ENCODE results near the gene EVC2. TPM values are rescaled to one million over a fixed set of nuclear protein-coding genes. Genes with fewer than 3 reads are reported as not detected.

Gene EVC2
- total RNA-seq, 1 donor from 2014 or later = 7.4 TPM

- no peaks in the 10 kb centered on the region for H3K9me3 Mint-ChIP-seq (ENCODE audit: unreplicated experiment)
- TF ChIP-seq CTCF (IDR thresholded peaks at IDR 0.05; ENCODE audit: unreplicated experiment) = no peak
- no peak overlapping the region for H3K4me3 Mint-ChIP-seq (ENCODE audit: unreplicated experiment)
- H3K27me3 Mint-ChIP-seq (ENCODE audit: unreplicated experiment) = no peaks in the 10 kb centered on the region
- no peak for DNase-seq (ENCODE audit: low spot score)
- H3K27ac Mint-ChIP-seq (ENCODE audit: unreplicated experiment) = no peak overlapping the region
- no peaks in the 10 kb centered on the region for H3K4me1 Mint-ChIP-seq (ENCODE audit: unreplicated experiment)
- H3K36me3 Mint-ChIP-seq (ENCODE audit: low read depth, unreplicated experiment) = peaks cover 24% of the 10 kb centered on the region
These were observed 76.8 kb downstream of the EVC2 start for GRCh38 chr4:5631352-5632065.

- Mint-ChIP-seq H3K36me3 (ENCODE audit: low read depth, unreplicated experiment) (peaks cover 24% of the 10 kb centered on the region), H3K9me3 (ENCODE audit: unreplicated experiment) (no peaks in the 10 kb centered on the region), H3K4me1 (ENCODE audit: unreplicated experiment) (no peaks in the 10 kb centered on the region), H3K27me3 (ENCODE audit: unreplicated experiment) (peaks cover 1% of the 10 kb centered on the region), H3K4me3 (ENCODE audit: unreplicated experiment) (no peak overlapping the region), H3K27ac (ENCODE audit: unreplicated experiment) (no peak overlapping the region)
- DNase-seq (ENCODE audit: low spot score) = no peak
- no peak for TF ChIP-seq CTCF (IDR thresholded peaks at IDR 0.05; ENCODE audit: unreplicated experiment)
These were observed 77.6 kb downstream of the EVC2 start for GRCh38 chr4:5630762-5631161.

GRCh38 chr4:5629542-5629941 is 78.8 kb downstream of the EVC2 start:
- H3K4me3 Mint-ChIP-seq (ENCODE audit: unreplicated experiment) = no peak overlapping the region
- no peaks in the 10 kb centered on the region for H3K4me1 Mint-ChIP-seq (ENCODE audit: unreplicated experiment)
- peaks cover 33% of the 10 kb centered on the region for H3K36me3 Mint-ChIP-seq (ENCODE audit: low read depth, unreplicated experiment)
- DNase-seq (ENCODE audit: low spot score) = no peak
- H3K9me3 Mint-ChIP-seq (ENCODE audit: unreplicated experiment) = no peaks in the 10 kb centered on the region
- no peak overlapping the region for H3K27ac Mint-ChIP-seq (ENCODE audit: unreplicated experiment)
- H3K27me3 Mint-ChIP-seq (ENCODE audit: unreplicated experiment) = peaks cover 3% of the 10 kb centered on the region
- no peak for TF ChIP-seq CTCF (IDR thresholded peaks at IDR 0.05; ENCODE audit: unreplicated experiment)

- peaks cover 37% of the 10 kb centered on the region for H3K36me3 Mint-ChIP-seq (ENCODE audit: low read depth, unreplicated experiment)
- H3K9me3 Mint-ChIP-seq (ENCODE audit: unreplicated experiment) = no peaks in the 10 kb centered on the region
- H3K4me3 Mint-ChIP-seq (ENCODE audit: unreplicated experiment) = no peak overlapping the region
- no peak for DNase-seq (ENCODE audit: low spot score)
- H3K4me1 Mint-ChIP-seq (ENCODE audit: unreplicated experiment) = no peaks in the 10 kb centered on the region
- no peak overlapping the region for H3K27ac Mint-ChIP-seq (ENCODE audit: unreplicated experiment)
- H3K27me3 Mint-ChIP-seq (ENCODE audit: unreplicated experiment) = peaks cover 3% of the 10 kb centered on the region
- no peak for TF ChIP-seq CTCF (IDR thresholded peaks at IDR 0.05; ENCODE audit: unreplicated experiment)
These were observed 81.4 kb downstream of the EVC2 start for GRCh38 chr4:5626913-5627312.

GRCh38 chr4:5622596-5622995 is 85.8 kb downstream of the EVC2 start:
- DNase-seq (ENCODE audit: low spot score) = no peak
- no peak for TF ChIP-seq CTCF (IDR thresholded peaks at IDR 0.05; ENCODE audit: unreplicated experiment)
- H3K36me3 Mint-ChIP-seq (ENCODE audit: low read depth, unreplicated experiment) = peaks cover 33% of the 10 kb centered on the region
- no peak overlapping the region for H3K27ac Mint-ChIP-seq (ENCODE audit: unreplicated experiment)
- no peak overlapping the region for H3K4me3 Mint-ChIP-seq (ENCODE audit: unreplicated experiment)
- H3K27me3 Mint-ChIP-seq (ENCODE audit: unreplicated experiment) = peaks cover 3% of the 10 kb centered on the region
- no peaks in the 10 kb centered on the region for H3K9me3 Mint-ChIP-seq (ENCODE audit: unreplicated experiment)
- H3K4me1 Mint-ChIP-seq (ENCODE audit: unreplicated experiment) = no peaks in the 10 kb centered on the region

All from endothelial cell (in vitro differentiated cells).